Astrocyte of the cerebellum (primary cell): ENCODE results near the gene UTS2R.

Experiments
- DNase-seq: peaks from one replicate; pipeline ENCODE4 v3.0.0-alpha.2; 2011; ENCODE audit warnings: low read depth
- H3K4me3 ChIP-seq: 2 replicates; pipeline ENCODE4 v1.5.1; 2011; ENCODE audit warnings: mild to moderate bottlenecking, low read depth, low read length, moderate library complexity
- CTCF ChIP-seq: IDR thresholded peaks from 2 replicates; pipeline ENCODE4 v1.5.1; 2012; ENCODE audit warnings: low read length, low read depth, moderate library complexity, mild to moderate bottlenecking; ENCODE audit errors: missing control alignments
- in situ Hi-C: cut with HindIII; loops from 2 replicates; pipeline ENCODE4 v1.10.0; 2017; ENCODE audit warnings: low sequenced_read_pairs

UTS2R gene

GRCh38 chr17:82424863-82425159 is 53.2 kb downstream of the UTS2R start:
- H3K4me3 ChIP-seq: no peak overlapping the region
- DNase-seq: no peak
- no peak for TF ChIP-seq CTCF
- in situ Hi-C loops: no loop called here
